ENCODE results near the gene CYLD.

The CYLD gene

GRCh38 chr16:50711862-50712559 is 29.9 kb upstream of the CYLD start:
- no peak for DNase-seq

DNA sequence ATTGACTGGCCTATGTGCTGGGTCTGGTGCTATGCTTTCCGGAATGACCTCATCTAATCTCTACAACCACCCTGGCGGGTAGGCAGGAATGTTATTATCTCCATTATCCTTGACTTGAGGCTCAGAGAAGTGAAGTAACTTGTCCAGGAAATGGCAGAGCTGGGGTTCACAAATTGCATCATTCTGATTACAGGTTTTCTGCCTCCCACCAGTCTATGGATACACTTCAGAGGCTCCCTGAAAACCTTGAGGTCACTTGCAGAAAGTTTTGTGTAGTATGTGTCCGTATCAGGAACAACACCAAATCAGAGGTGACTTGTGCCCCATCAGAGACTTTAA is 29.4 kb upstream of the CYLD start:
- no peak for DNase-seq

DNA sequence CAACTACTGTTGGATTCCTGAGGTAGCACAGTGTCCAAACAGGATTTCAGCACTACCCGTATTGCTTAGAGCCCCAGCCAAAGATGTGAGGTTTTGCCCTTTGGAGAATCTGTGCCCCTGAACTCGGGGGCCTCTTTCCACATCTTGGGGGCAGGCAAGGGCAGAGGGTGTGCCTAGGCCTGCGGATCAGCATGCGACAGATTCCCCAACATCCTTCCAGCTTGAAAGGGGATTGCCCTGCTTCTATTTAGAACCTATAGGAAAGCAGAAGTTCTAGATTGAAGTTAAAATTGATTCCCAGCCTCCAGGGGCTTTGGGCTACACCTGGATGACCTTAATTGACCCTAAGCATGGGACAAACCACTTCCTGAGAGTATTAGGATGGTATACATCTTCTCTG is 28.9 kb upstream of the CYLD start:
- no peak for DNase-seq

DNA sequence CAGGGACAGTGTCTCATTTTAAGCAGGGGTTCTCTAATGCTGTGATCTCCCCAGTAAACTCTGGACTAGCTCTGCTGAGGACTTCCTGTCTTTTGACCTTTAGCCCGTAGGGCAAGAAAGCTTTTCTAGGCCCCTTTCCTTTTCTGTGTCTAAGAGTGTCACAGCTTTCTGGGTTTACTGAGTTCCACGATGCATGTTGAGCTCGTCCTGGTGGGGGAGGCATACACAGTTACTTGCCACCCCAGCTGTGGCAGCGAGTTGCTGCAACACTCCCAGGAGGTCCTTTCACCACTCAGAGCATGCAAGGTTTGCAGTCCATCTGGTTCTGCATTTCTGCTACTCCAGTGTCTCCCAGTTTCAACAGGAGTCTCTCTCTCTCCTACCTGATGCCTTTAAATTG is 24.8 kb upstream of the CYLD start:
- DNase-seq, result no peak

DNA sequence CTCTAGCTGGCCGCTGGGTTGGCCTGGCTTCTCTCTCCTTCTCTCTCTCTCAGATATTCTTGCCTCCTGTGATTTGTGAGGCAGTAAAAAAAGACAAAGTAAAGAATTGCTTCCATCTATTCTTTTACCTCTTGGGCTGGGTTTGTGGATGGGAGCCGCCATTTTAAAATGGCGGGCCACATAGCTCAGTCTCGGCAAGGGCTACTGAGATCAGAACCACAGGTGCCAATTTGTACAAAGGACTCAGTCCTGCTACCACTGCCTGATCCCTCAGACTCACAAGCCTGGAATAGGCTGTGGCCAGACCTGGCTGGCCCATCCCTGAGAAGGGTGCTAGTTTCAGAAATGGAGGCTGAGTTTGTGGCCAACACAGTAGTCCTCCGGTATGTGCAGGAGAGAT is 24.4 kb upstream of the CYLD start:
- no peak for DNase-seq

GRCh38 chr16:50718061-50718760 is 23.7 kb upstream of the CYLD start:
- DNase-seq, result no peak

- DNase-seq, result no peak
Observed at GRCh38 chr16:50718761-50719400, 23.0 kb upstream of the CYLD start.

DNA sequence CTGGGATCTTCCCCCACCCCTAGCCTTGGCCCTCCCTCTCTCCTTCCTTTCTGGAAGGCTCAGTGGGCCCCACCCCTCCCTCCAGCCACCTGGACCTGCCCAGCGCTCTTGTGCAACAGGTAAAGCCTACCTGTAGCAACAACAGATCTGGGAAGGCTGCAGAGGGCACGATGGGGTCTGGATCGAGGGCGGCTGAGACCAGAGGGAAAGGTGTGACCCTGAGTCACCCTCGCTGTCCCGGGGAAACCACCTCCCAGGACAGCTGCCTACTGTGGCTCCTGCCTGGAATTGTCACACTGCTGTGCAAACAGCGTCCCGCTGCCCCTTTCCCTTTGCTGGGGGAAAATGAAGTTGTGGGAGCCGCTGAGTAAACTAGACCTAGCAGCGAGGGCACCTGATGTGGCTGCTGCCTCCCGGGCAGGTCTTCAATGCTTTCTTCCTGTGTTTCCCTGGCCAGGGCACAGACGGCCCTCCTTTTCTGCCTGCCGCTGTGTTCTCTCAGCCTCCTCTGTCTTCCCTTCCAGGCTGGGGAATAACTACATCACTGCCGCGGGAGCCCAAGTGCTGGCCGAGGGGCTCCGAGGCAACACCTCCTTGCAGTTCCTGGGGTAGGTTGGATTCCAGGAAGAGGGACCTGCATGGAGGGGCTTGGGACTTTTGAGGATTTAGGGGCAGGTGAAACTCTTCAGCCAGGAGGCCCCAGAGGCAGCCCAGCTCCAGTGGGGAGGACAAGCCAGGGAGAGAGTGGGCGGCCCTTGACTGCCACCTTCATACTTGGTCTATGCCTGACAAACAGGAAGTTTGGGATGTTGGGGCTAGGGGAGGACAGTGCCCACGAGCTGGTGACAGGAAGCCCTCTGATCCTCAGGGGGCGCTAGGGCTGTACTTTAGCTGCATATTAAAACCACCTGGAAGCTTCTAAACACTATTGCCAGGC is 22.2 kb upstream of the CYLD start:
- DNase-seq, result peak; percentile 28

- peak; percentile 47 for DNase-seq
Observed at GRCh38 chr16:50721549-50722404, 20.1 kb upstream of the CYLD start.

DNA sequence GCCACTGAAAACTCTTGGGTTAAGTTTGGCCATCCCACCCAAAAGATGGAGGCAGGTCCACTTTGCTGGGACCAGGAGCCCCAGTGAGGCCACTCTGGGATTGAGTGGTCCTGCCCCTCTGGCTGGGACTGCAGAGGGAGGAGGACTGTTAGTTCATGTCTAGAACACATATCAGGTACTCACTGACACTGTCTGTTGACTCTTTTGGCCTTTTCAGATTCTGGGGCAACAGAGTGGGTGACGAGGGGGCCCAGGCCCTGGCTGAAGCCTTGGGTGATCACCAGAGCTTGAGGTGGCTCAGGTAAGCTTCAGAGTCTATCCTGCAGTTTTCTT is 19.5 kb upstream of the CYLD start:
- DNase-seq, result no peak

DNA sequence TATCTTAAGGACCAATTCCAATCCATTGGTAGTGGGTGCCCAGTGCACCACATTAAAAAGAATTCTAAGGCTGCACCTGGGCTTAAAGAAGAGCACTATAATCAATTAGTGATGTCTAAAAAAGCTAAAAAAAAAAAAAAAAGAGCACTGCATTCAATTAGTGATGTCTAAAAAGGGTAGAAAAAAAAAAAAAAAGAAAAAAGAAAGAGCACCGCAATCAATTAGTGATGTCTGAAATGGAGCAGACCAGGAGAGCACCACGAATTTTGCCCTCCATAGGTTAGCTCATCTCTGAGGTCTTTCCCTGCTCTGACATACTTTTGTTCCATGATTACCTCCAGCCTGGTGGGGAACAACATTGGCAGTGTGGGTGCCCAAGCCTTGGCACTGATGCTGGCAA is 18.9 kb upstream of the CYLD start:
- no peak for DNase-seq

DNA sequence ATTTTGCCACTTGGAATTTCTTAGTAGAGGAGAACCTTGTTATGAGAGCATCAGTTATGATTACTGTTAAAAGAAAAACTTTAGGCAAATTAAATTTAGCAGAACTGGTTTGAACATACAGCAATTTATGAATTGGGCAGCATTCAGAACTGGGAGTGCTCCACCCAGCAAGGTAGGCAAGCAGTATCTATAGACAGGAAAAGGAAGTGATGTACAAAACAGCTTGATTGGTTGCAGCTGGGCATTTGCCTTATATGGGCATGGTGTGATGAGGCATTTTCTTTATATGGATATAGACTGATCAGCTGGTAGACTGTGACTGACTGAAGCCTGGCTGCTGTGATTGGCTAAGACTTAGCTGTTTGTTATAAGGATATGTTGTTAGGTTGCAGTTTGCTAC is 17.6 kb upstream of the CYLD start:
- no peak for DNase-seq

- no peak for DNase-seq
Observed at GRCh38 chr16:50731130-50731988, 10.5 kb upstream of the CYLD start.

DNA sequence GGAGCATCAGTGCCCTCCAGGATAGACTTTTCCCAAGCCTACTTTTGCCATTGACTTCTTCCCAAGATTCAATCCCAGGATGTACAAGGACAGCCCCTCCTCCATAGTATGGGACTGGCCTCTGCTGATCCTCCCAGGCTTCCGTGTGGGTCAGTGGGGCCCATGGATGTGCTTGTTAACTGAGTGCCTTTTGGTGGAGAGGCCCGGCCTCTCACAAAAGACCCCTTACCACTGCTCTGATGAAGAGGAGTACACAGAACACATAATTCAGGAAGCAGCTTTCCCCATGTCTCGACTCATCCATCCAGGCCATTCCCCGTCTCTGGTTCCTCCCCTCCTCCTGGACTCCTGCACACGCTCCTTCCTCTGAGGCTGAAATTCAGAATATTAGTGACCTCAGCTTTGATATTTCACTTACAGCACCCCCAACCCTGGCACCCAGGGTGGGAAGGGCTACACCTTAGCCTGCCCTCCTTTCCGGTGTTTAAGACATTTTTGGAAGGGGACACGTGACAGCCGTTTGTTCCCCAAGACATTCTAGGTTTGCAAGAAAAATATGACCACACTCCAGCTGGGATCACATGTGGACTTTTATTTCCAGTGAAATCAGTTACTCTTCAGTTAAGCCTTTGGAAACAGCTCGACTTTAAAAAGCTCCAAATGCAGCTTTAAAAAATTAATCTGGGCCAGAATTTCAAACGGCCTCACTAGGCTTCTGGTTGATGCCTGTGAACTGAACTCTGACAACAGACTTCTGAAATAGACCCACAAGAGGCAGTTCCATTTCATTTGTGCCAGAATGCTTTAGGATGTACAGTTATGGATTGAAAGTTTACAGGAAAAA is 9.7 kb upstream of the CYLD start:
- no peak for DNase-seq

- DNase-seq, result no peak
Observed at GRCh38 chr16:50733468-50733867, 8.4 kb upstream of the CYLD start.

DNA sequence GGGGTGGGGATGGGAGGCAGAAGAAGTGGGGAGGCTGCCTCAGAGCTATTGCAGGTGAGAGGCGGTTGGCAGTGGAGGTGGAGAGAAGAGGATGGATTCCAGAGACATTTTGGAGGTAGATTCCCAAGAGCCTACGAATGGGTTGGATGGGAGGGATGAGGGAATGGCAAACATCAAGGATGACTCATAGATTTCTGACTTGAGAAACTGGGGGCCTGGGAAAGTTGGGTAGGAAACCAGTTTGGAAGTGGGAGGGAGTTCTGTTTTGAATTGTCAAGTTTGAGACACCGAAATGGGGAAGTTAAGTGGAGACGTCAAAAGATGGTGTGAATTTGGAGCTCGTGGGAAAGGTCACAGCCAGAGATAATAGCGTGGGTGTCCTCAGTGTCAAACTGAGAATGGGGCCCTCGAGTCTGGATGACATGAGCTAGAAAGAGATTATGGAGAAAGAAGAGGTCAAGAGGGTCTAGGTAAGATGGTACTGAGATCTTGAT is 6.2 kb upstream of the CYLD start:
- no peak for DNase-seq

DNA sequence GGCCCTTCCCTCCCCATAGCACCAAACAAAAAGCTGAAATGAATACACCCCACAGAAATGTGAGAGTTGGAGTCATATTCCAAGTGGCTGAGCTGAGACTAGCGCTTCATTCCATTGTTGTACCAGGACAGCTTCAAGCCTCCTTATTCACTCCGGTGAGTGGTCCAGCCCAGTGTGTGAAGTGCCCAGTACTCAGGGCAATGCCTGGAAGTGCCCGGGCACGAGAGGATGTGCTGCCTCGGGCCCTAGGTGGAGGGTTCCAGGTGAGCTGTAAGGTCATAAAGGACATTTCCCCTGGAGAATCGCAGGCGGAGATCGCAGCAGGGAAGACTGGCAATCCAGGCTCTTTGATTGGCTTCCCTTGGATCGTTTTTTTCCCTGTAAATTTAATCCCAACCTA is 5.4 kb upstream of the CYLD start:
- DNase-seq, result no peak

DNA sequence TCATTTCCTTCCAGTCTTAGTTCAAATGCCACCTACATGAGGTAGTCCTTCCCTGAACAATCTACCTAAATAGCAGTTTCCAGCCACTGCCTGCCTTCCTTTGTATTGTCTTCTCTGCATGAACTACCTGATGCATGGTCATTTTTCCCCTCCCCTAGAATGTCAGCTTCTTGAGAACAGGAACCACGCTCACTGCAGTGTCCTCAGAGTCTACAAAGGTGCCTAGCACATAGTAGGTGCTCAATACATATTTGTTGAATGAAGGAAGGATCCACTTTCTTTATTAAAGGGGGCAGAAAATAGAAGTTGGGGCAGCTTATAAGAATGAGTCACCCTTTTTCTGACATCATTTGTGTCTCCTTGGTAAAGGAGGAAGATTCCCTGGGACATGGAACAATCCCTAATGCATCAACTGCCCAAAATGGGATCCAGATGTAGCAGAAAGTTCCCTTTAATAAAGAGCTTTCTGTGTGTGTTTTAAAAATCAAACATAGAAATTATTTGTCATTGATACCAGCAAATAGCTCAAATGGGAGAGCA is 4.4 kb upstream of the CYLD start:
- DNase-seq, result no peak

DNA sequence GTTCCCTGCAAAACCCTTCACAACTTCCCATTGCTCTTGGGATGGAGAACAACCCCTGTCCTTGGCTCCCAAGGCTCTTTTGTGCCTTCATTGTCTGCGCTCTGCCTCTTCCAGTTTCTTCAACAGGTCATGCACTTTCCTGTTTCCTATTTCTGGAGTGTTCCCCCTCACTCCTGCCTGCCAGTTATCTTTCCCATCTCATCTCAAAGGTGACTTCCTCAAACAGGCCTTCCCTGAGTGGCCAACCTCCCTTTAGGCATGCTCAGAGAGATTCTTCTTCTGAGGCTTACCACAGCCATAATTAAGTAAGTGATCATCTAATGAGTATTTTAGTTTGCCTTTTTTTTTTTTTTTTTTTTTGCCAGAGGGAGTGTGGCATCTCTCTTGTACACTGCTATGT is 2.9 kb upstream of the CYLD start:
- DNase-seq, result no peak

GRCh38 chr16:50740736-50741135 is 1.1 kb upstream of the CYLD start:
- DNase-seq, result no peak
